Activated B cell treated with CpG ODN at 0.5 μM for 24 hours (primary cell): ENCODE measurements around the gene SNX13. TPM values are rescaled to one million over a fixed set of nuclear protein-coding genes. Genes with fewer than 3 reads are reported as not detected.

Experiments
- ATAC-seq: fragments of 200-7000 bp; cut with Tn5 transposase; one replicate; pipeline ENCODE4 v1.10.0; 2021; ENCODE audit warnings: low read depth, mild to moderate bottlenecking, moderate library complexity
- CTCF ChIA-PET: fragments of 350-600 bp; sonication (Branson Sonifier 250); formaldehyde crosslinking; loops from one replicate; lab custom pipeline; 2021; ENCODE audit warnings: antibody characterized with exemption; lab: Charles Lee
- POLR2A ChIA-PET: fragments of 350-600 bp; sonication (Branson Sonifier 250); formaldehyde crosslinking; loops from one replicate; lab custom pipeline; 2021; ENCODE audit warnings: antibody characterized with exemption; lab: Charles Lee
- DNase-seq: peaks from one replicate; pipeline ENCODE4 v3.0.0; 2022
- H3K27ac Mint-ChIP-seq: one replicate; pipeline ENCODE4 v1.8.0; 2020; ENCODE audit warnings: mixed read lengths
- H3K27me3 Mint-ChIP-seq: one replicate; pipeline ENCODE4 v1.8.0; 2021; ENCODE audit warnings: mixed read lengths
- H3K36me3 Mint-ChIP-seq: one replicate; pipeline ENCODE4 v1.8.0; 2021; ENCODE audit warnings: low read depth, mixed read lengths
- H3K4me1 Mint-ChIP-seq: one replicate; pipeline ENCODE4 v1.8.0; 2021; ENCODE audit warnings: mixed read lengths
- H3K4me3 Mint-ChIP-seq: one replicate; pipeline ENCODE4 v1.8.0; 2020; ENCODE audit warnings: mild to moderate bottlenecking, mixed read lengths
- H3K9me3 Mint-ChIP-seq: one replicate; pipeline ENCODE4 v1.8.0; 2020; ENCODE audit warnings: mixed read lengths
- CTCF ChIP-seq: fragments of 200-600 bp; IDR thresholded peaks from one replicate; pipeline ENCODE4 v1.8.0; 2022; ENCODE audit warnings: antibody characterized with exemption, mild to moderate bottlenecking
- intact Hi-C: fragments of 100-400 bp; cut with micrococcal nuclease; formaldehyde crosslinking; loops from one replicate; pipeline ENCODE4 v1.15.1; 2024
- total RNA-seq: library from RNA; stranded (reverse); gene quantifications from 2 replicates; pipeline ENCODE4 v1.2.3, GENCODE V29; 2022

The SNX13 gene
- total RNA-seq, 1 donor from 2014 or later = 46.5 TPM

GRCh38 chr7:17758008-17758407 is 182.3 kb downstream of the SNX13 start:
- DNase-seq = no peak
- Mint-ChIP-seq H3K36me3 (no peaks in the 10 kb centered on the region), H3K27ac (no peak overlapping the region), H3K27me3 (no peaks in the 10 kb centered on the region), H3K4me3 (no peak overlapping the region), H3K9me3 (peaks cover 5% of the 10 kb centered on the region), H3K4me1 (no peaks in the 10 kb centered on the region)
- no peak for ATAC-seq
- POLR2A ChIA-PET = no interaction called here
- intact Hi-C loops = loop anchor here (1.0 kb wide), 1 partner anchor 33 kb away; no protein-coding TSS in a partner anchor
- CTCF ChIA-PET = interaction anchor here (1.3 to 2.1 kb wide), 2 partner anchors 12 to 15 kb away, joined by 3 to 5 read pairs; no protein-coding TSS in a partner anchor
- no peak for TF ChIP-seq CTCF

GRCh38 chr7:17746020-17746530 is 194.2 kb downstream of the SNX13 start:
- H3K27me3 Mint-ChIP-seq = no peaks in the 10 kb centered on the region
- DNase-seq = no peak
- H3K4me3 Mint-ChIP-seq = no peak overlapping the region
- H3K9me3 Mint-ChIP-seq = no peaks in the 10 kb centered on the region
- POLR2A ChIA-PET = no interaction called here
- intact Hi-C loops = no loop called here
- CTCF ChIA-PET = no interaction called here
- TF ChIP-seq CTCF = no peak
- ATAC-seq = no peak
- H3K36me3 Mint-ChIP-seq = no peaks in the 10 kb centered on the region
- H3K4me1 Mint-ChIP-seq = peaks cover 8% of the 10 kb centered on the region
- H3K27ac Mint-ChIP-seq = no peak overlapping the region

DNA sequence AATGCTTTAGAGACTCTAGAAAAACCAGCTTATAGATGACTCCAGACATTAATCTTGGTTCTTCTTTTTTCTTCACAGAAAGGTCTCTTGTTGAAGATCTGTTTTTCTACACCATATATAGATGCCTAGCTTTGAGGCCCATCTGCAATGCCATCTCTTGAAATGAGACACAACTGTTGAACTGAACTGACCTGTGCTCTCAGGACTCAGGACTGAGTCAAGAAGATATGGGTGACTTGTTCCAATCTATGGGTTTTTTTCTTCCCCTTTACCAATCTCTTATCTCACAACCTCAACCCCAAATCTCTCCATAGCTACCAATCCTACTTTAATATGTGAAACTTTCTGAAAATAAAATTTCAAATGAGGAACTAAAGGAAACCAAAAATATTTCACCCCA is 194.7 kb downstream of the SNX13 start:
- DNase-seq (no peak), ATAC-seq (no peak)
- Mint-ChIP-seq H3K27me3 (no peaks in the 10 kb centered on the region), H3K27ac (no peak overlapping the region), H3K4me3 (no peak overlapping the region), H3K4me1 (peaks cover 8% of the 10 kb centered on the region), H3K36me3 (no peaks in the 10 kb centered on the region), H3K9me3 (no peaks in the 10 kb centered on the region)
- CTCF ChIA-PET = no interaction called here
- intact Hi-C loops = no loop called here
- TF ChIP-seq CTCF = no peak
- POLR2A ChIA-PET = no interaction called here

DNA sequence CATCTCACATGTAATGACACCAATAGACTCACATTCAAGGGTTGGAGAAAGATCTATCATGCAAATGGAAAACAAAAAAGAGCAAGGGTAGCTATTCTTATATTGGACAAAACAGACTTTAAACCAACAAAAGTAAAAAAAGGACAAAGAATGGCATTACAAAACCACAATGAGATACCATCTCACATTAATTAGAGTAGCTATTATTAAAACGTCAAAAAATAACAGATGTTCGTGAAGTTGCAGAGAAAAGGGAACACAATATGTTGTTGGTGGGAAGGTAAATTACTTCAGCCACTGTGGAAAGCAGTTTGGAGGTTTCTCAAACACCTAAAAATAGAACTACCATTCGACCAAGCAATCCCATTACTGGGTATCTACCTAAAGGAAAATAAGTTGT is 197.0 kb downstream of the SNX13 start:
- Mint-ChIP-seq H3K9me3 (no peaks in the 10 kb centered on the region), H3K36me3 (no peaks in the 10 kb centered on the region), H3K27ac (no peak overlapping the region), H3K4me3 (no peak overlapping the region), H3K4me1 (peaks cover 8% of the 10 kb centered on the region), H3K27me3 (no peaks in the 10 kb centered on the region)
- intact Hi-C loops = no loop called here
- ChIA-PET CTCF (no interaction called here), POLR2A (no interaction called here)
- no peak for TF ChIP-seq CTCF
- no peak for ATAC-seq
- no peak for DNase-seq

DNA sequence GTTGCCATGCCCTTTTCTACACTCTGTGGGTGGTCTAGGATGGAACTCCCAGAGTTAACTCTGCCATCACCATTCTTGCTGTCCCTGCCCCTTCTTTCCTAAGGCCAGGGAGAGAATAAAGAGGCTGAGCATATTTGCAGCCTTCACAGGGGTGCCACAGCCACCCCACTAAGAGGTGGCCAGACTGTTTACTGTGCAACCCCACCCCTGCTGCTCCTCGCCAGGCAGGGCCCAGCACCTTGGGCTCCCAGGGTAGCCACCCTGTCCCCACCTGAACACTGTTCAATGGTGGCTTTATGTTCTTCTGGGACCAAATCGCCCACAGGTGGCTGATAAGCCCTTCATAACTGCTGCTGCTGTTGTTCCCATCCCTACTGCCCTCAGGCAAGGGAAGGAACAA is 198.9 kb downstream of the SNX13 start:
- H3K4me1 Mint-ChIP-seq = peaks cover 8% of the 10 kb centered on the region
- ATAC-seq (no peak), DNase-seq (no peak)
- H3K4me3 Mint-ChIP-seq = no peak overlapping the region
- no peak overlapping the region for H3K27ac Mint-ChIP-seq
- TF ChIP-seq CTCF = no peak
- H3K9me3 Mint-ChIP-seq = no peaks in the 10 kb centered on the region
- no peaks in the 10 kb centered on the region for H3K27me3 Mint-ChIP-seq
- intact Hi-C loops = no loop called here
- ChIA-PET CTCF (no interaction called here), POLR2A (no interaction called here)
- H3K36me3 Mint-ChIP-seq = no peaks in the 10 kb centered on the region

Other genes starting within 250 kb of the SNX13 start
- not detected in 2 replicates for gene PRPS1L1, start 87.4 kb upstream of the SNX13 start, total RNA-seq